ENCODE results near the gene ELAC2.

ELAC2 gene

DNA sequence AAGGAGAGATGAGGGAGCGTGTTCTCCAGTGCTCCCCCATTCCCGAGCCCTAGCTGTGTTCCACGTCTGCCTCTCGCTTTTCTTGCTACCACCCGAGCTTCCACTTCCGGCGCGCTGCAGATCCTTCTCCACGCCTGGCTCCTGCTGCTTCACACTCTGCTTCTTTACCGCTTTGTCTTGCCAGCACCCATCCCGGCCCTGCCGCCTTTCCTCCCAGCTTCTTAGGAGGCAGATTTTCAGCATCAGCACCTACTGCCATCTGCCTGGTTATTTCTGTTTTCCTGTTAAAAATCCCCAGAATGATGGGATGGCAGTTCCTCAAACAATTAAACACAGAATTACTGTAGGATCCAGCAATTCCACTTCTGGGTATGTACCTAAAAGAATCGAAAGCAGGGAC is 64.7 kb downstream of the ELAC2 start:
- no peak for TF ChIP-seq CTCF (IDR thresholded peaks at IDR 0.05; ENCODE audit: low read depth, low read length, missing control alignments)
- no peak overlapping the region for H3K4me3 ChIP-seq (replicated peaks; ENCODE audit: low read depth, low read length)
- no peak for DNase-seq (ENCODE audit: extremely low read depth, low read depth)

DNA sequence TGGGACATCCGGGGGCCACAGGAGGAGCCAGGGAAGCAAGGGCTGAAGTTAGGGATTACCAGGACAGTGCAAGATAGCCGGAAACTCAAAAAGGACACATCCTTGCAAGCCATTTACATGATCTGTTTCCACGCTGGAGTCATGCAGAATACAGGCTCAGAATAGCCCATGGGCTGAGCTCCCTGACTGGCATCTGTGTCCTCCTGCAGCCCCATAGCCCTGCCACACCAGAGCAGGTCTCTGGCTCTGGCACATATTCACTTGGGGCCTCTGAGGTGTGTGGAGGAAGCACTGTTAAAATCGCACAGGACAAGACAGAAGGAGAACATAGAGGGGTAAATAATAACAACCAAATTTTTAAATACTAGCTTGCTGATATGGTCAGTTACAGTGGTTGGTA is 65.8 kb downstream of the ELAC2 start:
- TF ChIP-seq CTCF (IDR thresholded peaks at IDR 0.05; ENCODE audit: low read depth, low read length, missing control alignments) = no peak
- no peak overlapping the region for H3K4me3 ChIP-seq (replicated peaks; ENCODE audit: low read depth, low read length)

DNA sequence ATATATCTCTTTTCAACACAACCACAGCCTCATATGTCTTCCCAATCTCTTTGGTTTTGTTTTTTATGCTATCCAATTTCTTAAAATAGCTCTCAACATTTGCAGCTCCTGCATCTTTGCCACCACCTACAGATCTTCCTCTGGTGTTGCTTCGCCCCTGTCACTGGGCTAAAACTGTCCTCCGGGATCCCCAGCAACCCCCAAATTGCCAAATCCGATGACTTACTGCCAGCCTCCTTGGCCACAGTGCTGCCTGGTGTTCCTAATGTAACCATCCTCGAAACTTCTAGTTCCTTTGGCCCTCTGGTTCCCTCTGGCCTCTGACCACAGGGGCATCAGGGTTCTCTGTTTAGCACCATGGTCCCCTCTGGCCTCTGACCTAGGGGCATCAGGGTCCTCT is 70.8 kb downstream of the ELAC2 start:
- DNase-seq (ENCODE audit: extremely low read depth, low read depth) = no peak
- no peak for TF ChIP-seq CTCF (IDR thresholded peaks at IDR 0.05; ENCODE audit: low read depth, low read length, missing control alignments)
- no peak overlapping the region for H3K4me3 ChIP-seq (replicated peaks; ENCODE audit: low read depth, low read length)

More for the DNA sequence above, 65.8 kb downstream of the ELAC2 start:
- DNase-seq (ENCODE audit: extremely low read depth, low read depth) = no peak

Measured in HFF-Myc (cell line).